CD4-positive, alpha-beta T cell (primary cell): Measurements from ENCODE around the gene GBP6. TPM values are rescaled to one million over a fixed set of nuclear protein-coding genes. Genes with fewer than 3 reads are reported as not detected.
"Not testable (repeated sequence)": the region's sequence is repeated elsewhere in the genome, so short reads cannot be mapped to it uniquely, and the experiment has no call there.

Source experiments
- ATAC-seq: fragments of 200-7000 bp; cut with Tn5 transposase; one replicate; pipeline ENCODE4 v1.10.0; 2022; ENCODE audit warnings: mild to moderate bottlenecking; ENCODE audit not compliant: poor library complexity
- CTCF ChIA-PET: fragments of 350-600 bp; sonication (Branson Sonifier 250); formaldehyde crosslinking; loops from one replicate; lab custom pipeline; 2021; ENCODE audit warnings: antibody characterized with exemption, inconsistent platforms; lab: Charles Lee
- POLR2A ChIA-PET: fragments of 350-600 bp; sonication (Branson Sonifier 250); formaldehyde crosslinking; loops from one replicate; lab custom pipeline; 2021; ENCODE audit warnings: antibody characterized with exemption, inconsistent platforms; lab: Charles Lee
- DNase-seq, 14 experiments: peaks; one replicate each; pipeline ENCODE4 v3.0.0-alpha.2; 2013 to 2020; ENCODE audit warnings: mixed read lengths in 2 of 14
- H3K27ac ChIP-seq, 2 donors: one replicate each; pipeline versions ENCODE4 v1.5.1 to v1.7.0; 2013; ENCODE audit warnings: low read length in 2 of 2, low read depth in 1 of 2, mild to moderate bottlenecking in 1 of 2
- H3K27me3 ChIP-seq, 2 experiments: 1 replicate in 1 of 2; 2 replicates in 1 of 2; pipeline versions ENCODE4 v1.6.1 to v1.7.0; 2013; ENCODE audit warnings: low read length in 2 of 2, control low read depth in 1 of 2, mild to moderate bottlenecking in 1 of 2, moderate library complexity in 1 of 2; ENCODE audit not compliant: insufficient read depth in 2 of 2, control insufficient read depth in 1 of 2
- H3K36me3 ChIP-seq: one replicate; pipeline ENCODE4 v1.6.1; 2013; ENCODE audit warnings: low read length, control low read depth; ENCODE audit not compliant: insufficient read depth
- H3K4me1 ChIP-seq: one replicate; pipeline ENCODE4 v1.6.1; 2013; ENCODE audit warnings: low read length, control low read depth; ENCODE audit not compliant: insufficient read depth
- H3K4me3 ChIP-seq: one replicate; pipeline ENCODE4 v1.5.1; 2013; ENCODE audit warnings: mild to moderate bottlenecking, low read length, moderate library complexity
- H3K9me3 ChIP-seq, 2 experiments: 1 replicate in 1 of 2; 2 replicates in 1 of 2; pipeline versions ENCODE4 v1.6.1 to v1.7.0; 2013; ENCODE audit warnings: low read length in 2 of 2, mild to moderate bottlenecking in 2 of 2, control low read depth in 1 of 2, moderate library complexity in 1 of 2; ENCODE audit not compliant: control insufficient read depth in 1 of 2, insufficient read depth in 1 of 2
- H3K27ac Mint-ChIP-seq: one replicate; pipeline ENCODE4 v1.8.0; 2020; ENCODE audit warnings: mixed read lengths
- H3K27me3 Mint-ChIP-seq: one replicate; pipeline ENCODE4 v1.8.0; 2021; ENCODE audit warnings: mixed read lengths
- H3K36me3 Mint-ChIP-seq: one replicate; pipeline ENCODE4 v1.8.0; 2021; ENCODE audit warnings: low read depth, mixed read lengths
- H3K4me1 Mint-ChIP-seq: one replicate; pipeline ENCODE4 v1.8.0; 2021; ENCODE audit warnings: low read depth, mixed read lengths
- H3K4me3 Mint-ChIP-seq: one replicate; pipeline ENCODE4 v1.8.0; 2020; ENCODE audit warnings: mild to moderate bottlenecking, mixed read lengths
- H3K9me3 Mint-ChIP-seq: one replicate; pipeline ENCODE4 v1.8.0; 2020; ENCODE audit warnings: mixed read lengths
- intact Hi-C, 2 experiments: fragments of 100-400 bp; cut with DNase I in 1 of 2; cut with micrococcal nuclease in 1 of 2; formaldehyde crosslinking; loops; one replicate each; pipeline versions ENCODE4 v1.15.1 to v1.9.0; 2023 to 2025; cut with DNase I, micrococcal nuclease
- total RNA-seq, 174 experiments: library from RNA in 2 of 174; stranded (reverse) in 2 of 174; gene quantifications; one replicate each; pipeline ENCODE4 v1.2.3 and lab custom pipeline; 2021 to 2026
- TF ChIP-seq, protein P1 (sequence below): fragments of 200-600 bp; IDR thresholded peaks from one replicate; pipeline ENCODE4 v1.8.0; 2022; ENCODE audit warnings: antibody characterized with exemption, mild to moderate bottlenecking

GBP6 gene
- total RNA-seq, 2 experiments from 2014 or later, result 0.08 TPM; not detected in 1

GRCh38 chr1:89369331-89369730 lies 5.5 kb downstream of the GBP6 start:
- Histone ChIP-seq H3K4me3 (no peak overlapping the region), H3K4me1 (no peaks in the 10 kb centered on the region), H3K9me3 (no peaks in the 10 kb centered on the region), H3K27ac (no peak overlapping the region), H3K36me3 (no peaks in the 10 kb centered on the region), H3K27me3 (no peaks in the 10 kb centered on the region)
- no peak for DNase-seq
- H3K9me3 Mint-ChIP-seq, result peaks cover 2% of the 10 kb centered on the region
- no peak overlapping the region for H3K27ac Mint-ChIP-seq
- POLR2A ChIA-PET, result no interaction called here
- no peak overlapping the region for H3K4me3 Mint-ChIP-seq
- no peaks in the 10 kb centered on the region for H3K4me1 Mint-ChIP-seq
- H3K36me3 Mint-ChIP-seq, result no peaks in the 10 kb centered on the region
- no peak for ATAC-seq
- intact Hi-C loops, result no loop called here
- CTCF ChIA-PET, result no interaction called here
- TF ChIP-seq, protein P1, sequence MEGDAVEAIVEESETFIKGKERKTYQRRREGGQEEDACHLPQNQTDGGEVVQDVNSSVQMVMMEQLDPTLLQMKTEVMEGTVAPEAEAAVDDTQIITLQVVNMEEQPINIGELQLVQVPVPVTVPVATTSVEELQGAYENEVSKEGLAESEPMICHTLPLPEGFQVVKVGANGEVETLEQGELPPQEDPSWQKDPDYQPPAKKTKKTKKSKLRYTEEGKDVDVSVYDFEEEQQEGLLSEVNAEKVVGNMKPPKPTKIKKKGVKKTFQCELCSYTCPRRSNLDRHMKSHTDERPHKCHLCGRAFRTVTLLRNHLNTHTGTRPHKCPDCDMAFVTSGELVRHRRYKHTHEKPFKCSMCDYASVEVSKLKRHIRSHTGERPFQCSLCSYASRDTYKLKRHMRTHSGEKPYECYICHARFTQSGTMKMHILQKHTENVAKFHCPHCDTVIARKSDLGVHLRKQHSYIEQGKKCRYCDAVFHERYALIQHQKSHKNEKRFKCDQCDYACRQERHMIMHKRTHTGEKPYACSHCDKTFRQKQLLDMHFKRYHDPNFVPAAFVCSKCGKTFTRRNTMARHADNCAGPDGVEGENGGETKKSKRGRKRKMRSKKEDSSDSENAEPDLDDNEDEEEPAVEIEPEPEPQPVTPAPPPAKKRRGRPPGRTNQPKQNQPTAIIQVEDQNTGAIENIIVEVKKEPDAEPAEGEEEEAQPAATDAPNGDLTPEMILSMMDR, result no peak
- H3K27me3 Mint-ChIP-seq, result no peaks in the 10 kb centered on the region

GRCh38 chr1:89373810-89374209 lies 10.0 kb downstream of the GBP6 start:
- H3K36me3 Mint-ChIP-seq, H3K4me3 ChIP-seq, H3K27ac Mint-ChIP-seq, CTCF ChIA-PET, H3K9me3 Mint-ChIP-seq, H3K27me3 Mint-ChIP-seq, H3K4me1 ChIP-seq, H3K4me3 Mint-ChIP-seq, H3K27ac ChIP-seq, H3K36me3 ChIP-seq, ATAC-seq, H3K4me1 Mint-ChIP-seq, H3K27me3 ChIP-seq, H3K9me3 ChIP-seq, POLR2A ChIA-PET, intact Hi-C loops, DNase-seq: not testable (repeated sequence)

- no peaks in the 10 kb centered on the region for H3K4me1 Mint-ChIP-seq
- Histone ChIP-seq H3K27ac (no peak overlapping the region), H3K4me3 (no peak overlapping the region), H3K9me3 (no peaks in the 10 kb centered on the region), H3K36me3 (no peaks in the 10 kb centered on the region), H3K27me3 (no peaks in the 10 kb centered on the region), H3K4me1 (no peaks in the 10 kb centered on the region)
- DNase-seq, result no peak
- ChIA-PET CTCF (no interaction called here), POLR2A (no interaction called here)
- H3K27me3 Mint-ChIP-seq, result no peaks in the 10 kb centered on the region
- H3K36me3 Mint-ChIP-seq, result no peaks in the 10 kb centered on the region
- H3K4me3 Mint-ChIP-seq, result no peak overlapping the region
- no peak for ATAC-seq
- intact Hi-C loops, result no loop called here
- no peak overlapping the region for H3K27ac Mint-ChIP-seq
- TF ChIP-seq, protein P1, result no peak
- H3K9me3 Mint-ChIP-seq, result peaks cover 2% of the 10 kb centered on the region
These were observed 14.1 kb downstream of the GBP6 start for GRCh38 chr1:89378001-89378400.

DNA sequence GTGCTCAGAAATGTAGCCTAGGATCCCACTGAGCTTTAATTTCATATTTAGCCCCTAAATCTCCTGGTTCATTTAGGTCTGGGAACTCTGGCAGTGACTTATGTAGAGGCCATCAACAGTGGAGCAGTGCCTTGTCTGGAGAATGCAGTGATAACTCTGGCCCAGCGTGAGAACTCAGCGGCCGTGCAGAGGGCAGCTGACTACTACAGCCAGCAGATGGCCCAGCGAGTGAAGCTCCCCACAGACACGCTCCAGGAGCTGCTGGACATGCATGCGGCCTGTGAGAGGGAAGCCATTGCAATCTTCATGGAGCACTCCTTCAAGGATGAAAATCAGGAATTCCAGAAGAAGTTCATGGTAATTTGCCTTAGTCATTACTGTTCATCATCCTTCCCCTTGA lies 17.8 kb downstream of the GBP6 start:
- ChIA-PET POLR2A (no interaction called here), CTCF (no interaction called here)
- no peaks in the 10 kb centered on the region for H3K9me3 ChIP-seq
- TF ChIP-seq, protein P1, result no peak
- no peaks in the 10 kb centered on the region for H3K36me3 ChIP-seq
- no peaks in the 10 kb centered on the region for H3K4me1 ChIP-seq
- H3K36me3 Mint-ChIP-seq, result no peaks in the 10 kb centered on the region
- H3K4me3 ChIP-seq, result no peak overlapping the region
- DNase-seq (no peak), ATAC-seq (no peak)
- H3K4me1 Mint-ChIP-seq, result no peaks in the 10 kb centered on the region
- H3K4me3 Mint-ChIP-seq, result no peak overlapping the region
- H3K27me3 Mint-ChIP-seq, result no peaks in the 10 kb centered on the region
- intact Hi-C loops, result no loop called here
- H3K27ac ChIP-seq, result no peak overlapping the region
- H3K9me3 Mint-ChIP-seq, result no peaks in the 10 kb centered on the region
- no peaks in the 10 kb centered on the region for H3K27me3 ChIP-seq
- no peak overlapping the region for H3K27ac Mint-ChIP-seq
